IMR-90 (cell line): Measurements from ENCODE around the gene RNF175.

Source experiments
- BHLHE40 ChIP-seq: fragments of 150-350 bp; IDR thresholded peaks from 2 replicates; pipeline ENCODE4 v1.6.1; 2016; ENCODE audit warnings: mild to moderate bottlenecking, low read depth, low read length
- CEBPB ChIP-seq: IDR thresholded peaks from 2 replicates; pipeline ENCODE4 v1.6.1; 2012; ENCODE audit warnings: low read depth, low read length, improper control_type of control experiment
- CTCF ChIP-seq: conservative IDR thresholded peaks from 2 replicates; pipeline ENCODE4 v1.5.1; 2012; ENCODE audit warnings: mild to moderate bottlenecking, low read depth, low read length, improper control_type of control experiment
- MAFK ChIP-seq: IDR thresholded peaks from 2 replicates; pipeline ENCODE4 v1.6.1; 2012; ENCODE audit warnings: low read depth, low read length, improper control_type of control experiment
- MXI1 ChIP-seq: IDR thresholded peaks from 2 replicates; pipeline ENCODE4 v1.6.1; 2012; ENCODE audit warnings: low read depth, mild to moderate bottlenecking, low read length, moderate library complexity, borderline replicate concordance
- NFE2L2 ChIP-seq: fragments of 150-350 bp; IDR thresholded peaks from 2 replicates; pipeline ENCODE4 v1.6.1; 2016; ENCODE audit warnings: low read depth, mild to moderate bottlenecking, low read length
- POLR2A ChIP-seq: IDR thresholded peaks from 2 replicates; pipeline ENCODE4 v1.6.1; 2012; ENCODE audit warnings: mild to moderate bottlenecking, low read depth, low read length
- RCOR1 ChIP-seq: IDR thresholded peaks from 2 replicates; pipeline ENCODE4 v1.6.1; 2012; ENCODE audit warnings: mild to moderate bottlenecking, low read length, improper control_type of control experiment; ENCODE audit not compliant: insufficient replicate concordance
- RFX5 ChIP-seq: IDR thresholded peaks from 2 replicates; pipeline ENCODE4 v1.8.0; 2012; ENCODE audit warnings: low read depth, mild to moderate bottlenecking, low read length, moderate library complexity
- SMC3 ChIP-seq: fragments of 150-350 bp; IDR thresholded peaks from 2 replicates; pipeline ENCODE4 v1.6.1; 2016; ENCODE audit warnings: low read depth, mild to moderate bottlenecking, antibody characterized with exemption, low read length, moderate library complexity
- TF ChIP-seq, protein P1 (sequence below): fragments of 150-350 bp; IDR thresholded peaks from 2 replicates; pipeline ENCODE4 v1.6.1; 2017; ENCODE audit warnings: mild to moderate bottlenecking, antibody characterized with exemption, low read length, low read depth
- TF ChIP-seq, protein P2 (sequence below): fragments of 150-350 bp; IDR thresholded peaks from 2 replicates; pipeline ENCODE4 v1.6.1; 2016; ENCODE audit warnings: low read depth, mild to moderate bottlenecking, low read length, moderate library complexity, borderline replicate concordance

- TF ChIP-seq CTCF (no peak), MXI1 (no peak), RFX5 (no peak), POLR2A (no peak), NFE2L2 (no peak), RCOR1 (no peak), MAFK (no peak), SMC3 (no peak), BHLHE40 (no peak), CEBPB (no peak)
- TF ChIP-seq, protein P1, sequence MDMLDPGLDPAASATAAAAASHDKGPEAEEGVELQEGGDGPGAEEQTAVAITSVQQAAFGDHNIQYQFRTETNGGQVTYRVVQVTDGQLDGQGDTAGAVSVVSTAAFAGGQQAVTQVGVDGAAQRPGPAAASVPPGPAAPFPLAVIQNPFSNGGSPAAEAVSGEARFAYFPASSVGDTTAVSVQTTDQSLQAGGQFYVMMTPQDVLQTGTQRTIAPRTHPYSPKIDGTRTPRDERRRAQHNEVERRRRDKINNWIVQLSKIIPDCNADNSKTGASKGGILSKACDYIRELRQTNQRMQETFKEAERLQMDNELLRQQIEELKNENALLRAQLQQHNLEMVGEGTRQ, result no peak
- TF ChIP-seq, protein P2, sequence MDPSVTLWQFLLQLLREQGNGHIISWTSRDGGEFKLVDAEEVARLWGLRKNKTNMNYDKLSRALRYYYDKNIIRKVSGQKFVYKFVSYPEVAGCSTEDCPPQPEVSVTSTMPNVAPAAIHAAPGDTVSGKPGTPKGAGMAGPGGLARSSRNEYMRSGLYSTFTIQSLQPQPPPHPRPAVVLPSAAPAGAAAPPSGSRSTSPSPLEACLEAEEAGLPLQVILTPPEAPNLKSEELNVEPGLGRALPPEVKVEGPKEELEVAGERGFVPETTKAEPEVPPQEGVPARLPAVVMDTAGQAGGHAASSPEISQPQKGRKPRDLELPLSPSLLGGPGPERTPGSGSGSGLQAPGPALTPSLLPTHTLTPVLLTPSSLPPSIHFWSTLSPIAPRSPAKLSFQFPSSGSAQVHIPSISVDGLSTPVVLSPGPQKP, result no peak
Observed at GRCh38 chr4:153781280-153781679, 21.5 kb upstream of the RNF175 start.
